Aorta (tissue), 5 donors: ENCODE data around the gene TMEM267. TPM values are rescaled to one million over a fixed set of nuclear protein-coding genes. Genes with fewer than 3 reads are reported as not detected.
"Not testable (repeated sequence)": the region's sequence is repeated elsewhere in the genome, so short reads cannot be mapped to it uniquely, and the experiment has no call there.

Source experiments
- ATAC-seq: fragments of 200-7000 bp; cut with Tn5 transposase; one replicate; pipeline ENCODE4 v1.9.1; 2022; ENCODE audit warnings: moderate library complexity; ENCODE audit not compliant: low FRiP score
- DNase-seq, 2 donors: peaks; one replicate each; pipeline ENCODE4 v3.0.0-alpha.2; 2020
- H3K27ac ChIP-seq, 2 donors: one replicate each; pipeline ENCODE4 v1.5.1; 2013; ENCODE audit warnings: low read length in 2 of 2, mild to moderate bottlenecking in 2 of 2, moderate library complexity in 2 of 2, control low read depth in 1 of 2, inconsistent platforms in 1 of 2, low read depth in 1 of 2
- H3K27me3 ChIP-seq, 2 donors: one replicate each; pipeline ENCODE4 v1.6.1; 2013; ENCODE audit warnings: control low read depth in 1 of 2, low read length in 1 of 2, mild to moderate bottlenecking in 1 of 2, moderate library complexity in 1 of 2; ENCODE audit not compliant: insufficient read depth in 2 of 2, control insufficient read depth in 1 of 2
- H3K36me3 ChIP-seq, 2 donors: one replicate each; pipeline ENCODE4 v1.6.1; 2013; ENCODE audit warnings: control low read depth in 1 of 2, low read length in 1 of 2, mild to moderate bottlenecking in 1 of 2; ENCODE audit not compliant: insufficient read depth in 2 of 2, control insufficient read depth in 1 of 2
- H3K4me1 ChIP-seq, 2 donors: one replicate each; pipeline ENCODE4 v1.6.1; 2013; ENCODE audit warnings: low read length in 2 of 2, control low read depth in 1 of 2, mild to moderate bottlenecking in 1 of 2, moderate library complexity in 1 of 2; ENCODE audit not compliant: insufficient read depth in 2 of 2, control insufficient read depth in 1 of 2
- H3K4me3 ChIP-seq, 2 donors: one replicate each; pipeline ENCODE4 v1.5.1; 2013; ENCODE audit warnings: low read length in 2 of 2, control low read depth in 1 of 2, mild to moderate bottlenecking in 1 of 2
- H3K9me3 ChIP-seq: one replicate; pipeline ENCODE4 v1.6.1; 2013; ENCODE audit warnings: mild to moderate bottlenecking, low read length; ENCODE audit not compliant: control insufficient read depth
- WGBS, 2 donors: extraction: QIAGEN DNeasy Blood & Tissue Kit; methylation state at CpG; one replicate each; pipeline ENCODE4 v1.1.7; 2013; 5-methylcytosine and 5-hydroxymethylcytosine counted together
- intact Hi-C, 2 donors: fragments of 100-400 bp; cut with DNase I; formaldehyde crosslinking; loops; one replicate each; pipeline versions ENCODE4 v1.14.2 to v1.15.0; 2022
- polyA plus RNA-seq, 2 donors: library from polyadenylated mRNA; stranded (reverse); fragments of 200-250 nt; gene quantifications; one replicate each; pipeline ENCODE4 v1.2.3, GENCODE V29; 2013
- total RNA-seq, 2 donors: library from RNA; stranded (reverse); fragmentation: NEBNext Ultra II Directional; extraction: Animal tissue kit (Norgen Biotek cat#: 25700); gene quantifications; one replicate each; pipeline ENCODE4 v1.2.1, GENCODE V29; 2021
- donor health status: healthy with polysubstance abuse.
- donor health status: Bipolar disorder and iron deficiency.
- donor health status: DM: no; HTN: no; CAD: no.
- donor health status: DM: no; HTN: no; CAD: no.
- donor health status: DM: yes; HTN: yes; CAD: no.

The TMEM267 gene
- total and polyA plus RNA-seq, 4 donors = 8.1 to 11.1 (median 9.0) TPM

DNA sequence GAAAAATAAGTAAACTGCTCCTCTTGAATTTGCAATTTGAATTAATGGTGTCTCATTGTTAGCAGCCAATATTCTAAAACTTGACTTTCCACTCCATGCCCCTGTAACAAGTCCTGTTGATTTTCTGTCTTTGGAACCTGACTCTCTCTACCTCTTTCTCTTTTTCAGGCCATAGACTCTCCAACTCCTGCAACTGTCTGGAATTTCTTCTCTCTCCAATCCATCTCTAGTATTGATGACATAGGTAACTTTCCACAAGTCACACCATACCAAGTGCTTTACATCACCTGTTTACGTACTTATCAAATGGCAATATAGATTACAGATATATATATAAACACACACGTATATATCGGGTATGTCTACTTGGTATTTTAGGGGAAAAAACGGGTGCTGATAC is 30.4 kb upstream of the TMEM267 start:
- H3K27me3 ChIP-seq = no peaks in the 10 kb centered on the region
- H3K4me3 ChIP-seq = peak overlapping the region in 1 of 2 donors; percentile 85
- ATAC-seq = no peak
- DNase-seq = no peak
- H3K36me3 ChIP-seq = no peaks in the 10 kb centered on the region
- H3K9me3 ChIP-seq = no peaks in the 10 kb centered on the region
- H3K27ac ChIP-seq = no peak overlapping the region
- peaks cover 0 to 4% of the 10 kb centered on the region in 2 donors for H3K4me1 ChIP-seq
- intact Hi-C loops = loop anchor here in 1 of 2 donors (2.0 to 10.0 kb wide), 2 partner anchors 29 to 199 kb away; partner anchors contain the start of gene HMGCS1
- WGBS, 2 donors = 8 to 14% methylated on average over 4 of the region's 4 CpGs

DNA sequence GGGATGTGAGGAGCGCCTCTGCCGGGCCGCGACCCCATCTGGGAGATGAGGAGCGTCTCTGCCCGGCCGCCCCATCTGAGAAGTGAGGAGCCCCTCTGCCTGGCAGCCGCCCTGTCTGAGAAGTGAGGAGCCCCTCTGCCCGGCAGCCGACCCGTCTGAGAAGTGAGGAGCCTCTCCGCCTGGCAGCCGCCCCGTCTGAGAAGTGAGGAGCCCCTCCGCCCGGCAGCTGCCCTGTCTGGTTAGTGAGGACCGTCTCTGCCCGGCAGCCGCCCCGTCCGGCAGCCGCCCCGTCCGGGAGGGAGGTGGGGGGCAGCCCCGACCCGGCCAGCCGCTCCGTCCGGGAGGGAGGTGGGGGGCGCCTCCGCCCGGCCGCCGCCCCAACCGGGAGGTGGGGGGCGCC is 27.4 kb upstream of the TMEM267 start:
- ATAC-seq, H3K9me3 ChIP-seq, DNase-seq, H3K27me3 ChIP-seq, H3K4me3 ChIP-seq, H3K36me3 ChIP-seq, H3K4me1 ChIP-seq, H3K27ac ChIP-seq: not testable (repeated sequence)
- intact Hi-C loops = loop anchor here in 1 of 2 donors (10.0 kb wide), 1 partner anchor 196 kb away; the partner anchor contains the start of gene HMGCS1
- WGBS, 2 donors = 90 to 94% methylated on average over 20 to 36 of the region's 36 CpGs

DNA sequence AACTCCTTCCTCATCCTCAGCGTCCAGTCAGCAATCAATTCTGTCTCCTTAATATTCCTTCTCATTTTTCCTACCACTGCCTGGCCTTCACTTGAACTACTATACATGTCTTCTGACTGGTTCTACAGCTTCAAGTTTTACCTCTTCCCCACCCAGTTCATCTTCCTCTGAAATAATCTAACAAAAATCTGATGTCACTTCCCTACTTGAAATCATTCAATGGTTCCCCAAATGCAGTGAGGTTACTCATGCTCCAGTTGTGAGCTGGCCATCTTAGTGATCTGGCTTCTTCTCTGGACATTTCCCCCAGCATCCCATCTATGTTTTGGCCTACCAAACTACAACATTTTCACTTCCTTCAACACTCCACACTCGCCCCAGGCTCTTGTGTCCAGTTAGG is 14.9 kb upstream of the TMEM267 start:
- intact Hi-C loops = no loop called here

GRCh38 chr5:43497311-43498104 is 13.8 kb upstream of the TMEM267 start:
- H3K27ac ChIP-seq = no peak overlapping the region
- no peaks in the 10 kb centered on the region for H3K4me1 ChIP-seq
- no peak for ATAC-seq
- H3K36me3 ChIP-seq = no peaks in the 10 kb centered on the region
- DNase-seq = no peak
- H3K27me3 ChIP-seq = no peaks in the 10 kb centered on the region
- intact Hi-C loops = no loop called here
- WGBS, 2 donors = 82 to 94% methylated on average over 5 of the region's 5 CpGs
- no peak overlapping the region for H3K4me3 ChIP-seq
- no peaks in the 10 kb centered on the region for H3K9me3 ChIP-seq

More for the DNA sequence above, 14.9 kb upstream of the TMEM267 start:
- no peaks in the 10 kb centered on the region for H3K4me1 ChIP-seq
- H3K27me3 ChIP-seq = no peaks in the 10 kb centered on the region
- peaks cover 0 to 6% of the 10 kb centered on the region in 2 donors for H3K36me3 ChIP-seq
- no peaks in the 10 kb centered on the region for H3K9me3 ChIP-seq
- WGBS, 2 donors = 93 to 94% methylated on average over 2 of the region's 2 CpGs
- H3K27ac ChIP-seq = no peak overlapping the region
- no peak for ATAC-seq
- H3K4me3 ChIP-seq = no peak overlapping the region
- DNase-seq = no peak

- H3K27me3 ChIP-seq = no peaks in the 10 kb centered on the region
- ATAC-seq = no peak
- no peaks in the 10 kb centered on the region for H3K4me1 ChIP-seq
- no peaks in the 10 kb centered on the region for H3K9me3 ChIP-seq
- intact Hi-C loops = no loop called here
- no peak for DNase-seq
- no peak overlapping the region for H3K4me3 ChIP-seq
- WGBS, 2 donors = 100% methylated on average over 1 of the region's 1 CpG
- H3K27ac ChIP-seq = no peak overlapping the region
- no peaks in the 10 kb centered on the region for H3K36me3 ChIP-seq
Measured at GRCh38 chr5:43491326-43491725, 7.7 kb upstream of the TMEM267 start.

DNA sequence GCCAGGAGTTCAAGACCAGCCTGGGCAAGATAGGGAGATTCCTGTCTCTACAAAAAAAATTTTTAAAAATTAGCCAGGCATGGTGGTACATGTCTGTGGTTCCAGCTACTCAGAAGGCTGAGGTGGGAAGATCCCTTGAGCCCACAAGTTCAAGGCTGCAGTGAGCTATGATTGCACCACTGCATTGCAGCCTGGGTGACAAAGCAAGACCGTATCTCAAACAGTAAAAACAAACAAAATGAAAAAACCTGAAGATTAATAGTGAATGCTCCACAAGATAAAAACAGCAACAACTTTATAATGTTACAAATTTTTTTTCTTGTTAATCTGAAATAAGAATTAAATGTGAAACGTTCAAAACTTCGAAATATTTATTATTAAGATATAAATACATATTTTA is 2.7 kb upstream of the TMEM267 start:
- 83 to 86% methylated on average over 3 of the region's 3 CpGs for WGBS, 2 donors
- H3K27me3 ChIP-seq = no peaks in the 10 kb centered on the region
- no peaks in the 10 kb centered on the region for H3K36me3 ChIP-seq
- H3K9me3 ChIP-seq = no peaks in the 10 kb centered on the region
- no peak overlapping the region for H3K4me3 ChIP-seq
- no peaks in the 10 kb centered on the region for H3K4me1 ChIP-seq
- intact Hi-C loops = loop anchor here (10.0 kb wide), 2 partner anchors 172 to 362 kb away; partner anchors contain the start of genes HMGCS1 (in 1 of the 2) and ZNF131 (in 1 of the 2)
- H3K27ac ChIP-seq = no peak overlapping the region
- ATAC-seq (no peak), DNase-seq (no peak)

- H3K4me3 ChIP-seq = no peak overlapping the region
- peak overlapping the region in 1 of 2 donors; percentile 10 for H3K27ac ChIP-seq
- H3K9me3 ChIP-seq = no peaks in the 10 kb centered on the region
- no peak for ATAC-seq
- no peaks in the 10 kb centered on the region for H3K36me3 ChIP-seq
- H3K4me1 ChIP-seq = no peaks in the 10 kb centered on the region
- WGBS, 2 donors = 94 to 97% methylated on average over 2 of the region's 2 CpGs
- intact Hi-C loops = loop anchor here (2.0 to 10.0 kb wide), 4 partner anchors 29 to 361 kb away; partner anchors contain the start of genes C5orf34 (in 1 of the 2), HMGCS1 (in 1 of the 2), PAIP1 (in 1 of the 2) and ZNF131 (in 1 of the 2)
- H3K27me3 ChIP-seq = no peaks in the 10 kb centered on the region
- no peak for DNase-seq
Measured at GRCh38 chr5:43485406-43485805, 1.7 kb upstream of the TMEM267 start.

DNA sequence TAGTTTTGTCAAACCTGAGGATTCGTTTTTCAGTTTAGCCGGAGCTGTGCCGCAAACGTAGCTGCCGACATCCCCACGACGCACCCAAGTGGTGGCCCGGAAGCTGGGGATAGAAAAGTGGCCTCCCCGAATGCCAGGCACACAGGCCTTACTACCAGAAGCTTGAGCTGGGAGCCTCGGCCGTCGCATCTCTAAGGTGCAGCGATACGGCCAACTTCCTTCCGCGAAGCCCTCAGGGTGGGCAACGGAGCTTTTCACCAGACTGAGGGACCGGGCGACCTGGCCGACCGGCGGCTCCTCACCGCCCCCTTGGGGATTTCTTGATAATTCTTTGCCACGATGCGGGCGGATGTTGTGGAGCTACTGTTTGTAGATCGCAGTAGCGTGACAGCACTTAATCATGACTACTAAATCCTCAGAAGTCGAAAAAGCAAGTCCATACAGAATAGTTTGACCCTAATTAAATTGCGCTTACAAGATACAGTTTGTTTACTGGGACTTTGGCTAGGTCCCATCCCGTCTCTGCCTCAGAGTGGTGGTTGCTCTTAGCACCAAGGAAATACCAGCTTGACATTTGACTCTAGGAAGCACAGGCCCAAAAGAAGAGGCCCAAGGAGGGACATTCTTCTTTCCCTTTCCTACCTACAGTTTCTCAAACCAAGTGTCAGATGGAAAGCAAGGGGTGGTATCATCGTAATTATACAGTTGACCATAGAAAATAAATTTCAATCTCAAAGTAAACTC is 613 bp upstream of the TMEM267 start:
- Histone ChIP-seq H3K4me1 (no peaks in the 10 kb centered on the region), H3K9me3 (no peaks in the 10 kb centered on the region), H3K36me3 (no peaks in the 10 kb centered on the region), H3K4me3 (peak overlapping the region; percentile 37 to 82), H3K27ac (peak overlapping the region; percentile 89 to 91), H3K27me3 (no peaks in the 10 kb centered on the region)
- WGBS, 2 donors = 2 to 3% methylated on average over 32 of the region's 32 CpGs
- DNase-seq = peak; percentile 88 to 91
- intact Hi-C loops = loop anchor here (2.0 to 10.0 kb wide), 5 partner anchors 31 to 359 kb away; partner anchors contain the start of genes C5orf34 (in 1 of the 2), HMGCS1 (in 1 of the 2), PAIP1 (in 1 of the 2) and ZNF131 (in 1 of the 2)
- ATAC-seq = peak; percentile 93
